WTC11 (cell line): ENCODE results near the gene TMEM151B. TPM values are rescaled to one million over a fixed set of nuclear protein-coding genes. Genes with fewer than 3 reads are reported as not detected.

Experiments used
- ATAC-seq: fragments of 200-7000 bp; cut with Tn5 transposase; 2 replicates; pipeline ENCODE4 v1.10.0; 2021; ENCODE audit warnings: mild to moderate bottlenecking, moderate library complexity
- Bru-seq: library from RNA; stranded (reverse); fragments of 400-500 nt; gene quantifications from one replicate; lab custom pipeline; 2021; lab: Mats Ljungman, UMichigan
- CTCF ChIA-PET: fragments of 300-600 bp; sonication (Branson Sonifier 250); formaldehyde crosslinking; loops from one replicate; lab custom pipeline; 2021; ENCODE audit warnings: antibody characterized with exemption; lab: Charles Lee
- POLR2A ChIA-PET: fragments of 350-600 bp; sonication (Branson Sonifier 250); formaldehyde crosslinking; loops from one replicate; lab custom pipeline; 2021; ENCODE audit warnings: antibody characterized with exemption; lab: Charles Lee
- DNase-seq: peaks from one replicate; pipeline ENCODE4 v3.0.0; 2021; ENCODE audit warnings: low spot score
- H3K27ac Mint-ChIP-seq: 2 replicates; pipeline ENCODE4 v1.8.0; 2021; ENCODE audit warnings: mixed read lengths
- H3K27me3 Mint-ChIP-seq: 2 replicates; pipeline ENCODE4 v1.8.0; 2021; ENCODE audit warnings: low read depth, mild to moderate bottlenecking, moderate library complexity, mixed read lengths
- H3K36me3 Mint-ChIP-seq: 2 replicates; pipeline ENCODE4 v1.8.0; 2021; ENCODE audit warnings: mixed read lengths
- H3K4me1 Mint-ChIP-seq: 2 replicates; pipeline ENCODE4 v1.8.0; 2022; ENCODE audit warnings: mixed read lengths
- H3K4me3 Mint-ChIP-seq: 2 replicates; pipeline ENCODE4 v1.8.0; 2021; ENCODE audit warnings: mild to moderate bottlenecking, moderate library complexity, mixed read lengths
- H3K9me3 Mint-ChIP-seq: 2 replicates; pipeline ENCODE4 v1.8.0; 2021; ENCODE audit warnings: mixed read lengths
- CREM ChIP-seq: sonication (generic); formaldehyde crosslinking; IDR thresholded peaks from 2 replicates; pipeline ENCODE4 v1.8.1; 2022; ENCODE audit warnings: mild to moderate bottlenecking, missing genetic modification reagents, moderate library complexity
- CTCF ChIP-seq: fragments of 200-600 bp; IDR thresholded peaks from 2 replicates; pipeline ENCODE4 v1.8.0; 2022; ENCODE audit warnings: antibody characterized with exemption
- FOXK1 ChIP-seq: sonication (generic); formaldehyde crosslinking; IDR thresholded peaks from 2 replicates; pipeline ENCODE4 v1.8.0; 2022; ENCODE audit warnings: mild to moderate bottlenecking, moderate library complexity, missing genetic modification reagents
- GABPB1 ChIP-seq: sonication (generic); formaldehyde crosslinking; IDR thresholded peaks from 2 replicates; pipeline ENCODE4 v1.8.1; 2023; ENCODE audit warnings: mild to moderate bottlenecking, missing genetic modification reagents
- JUN ChIP-seq: sonication (generic); formaldehyde crosslinking; IDR thresholded peaks from 2 replicates; pipeline ENCODE4 v1.8.0; 2023; ENCODE audit warnings: mild to moderate bottlenecking, missing genetic modification reagents
- KAT7 ChIP-seq: sonication (generic); formaldehyde crosslinking; IDR thresholded peaks from 2 replicates; pipeline ENCODE4 v1.8.1; 2023; ENCODE audit warnings: missing genetic modification reagents, mild to moderate bottlenecking, borderline replicate concordance
- ZBTB21 ChIP-seq: sonication (generic); formaldehyde crosslinking; IDR thresholded peaks from 2 replicates; pipeline ENCODE4 v1.8.1; 2023; ENCODE audit warnings: mild to moderate bottlenecking, missing genetic modification reagents, borderline replicate concordance
- ZNF121 ChIP-seq: sonication (generic); formaldehyde crosslinking; IDR thresholded peaks from 2 replicates; pipeline ENCODE4 v1.8.0; 2023; ENCODE audit warnings: missing genetic modification reagents
- ZNF281 ChIP-seq: sonication (generic); formaldehyde crosslinking; IDR thresholded peaks from 2 replicates; pipeline ENCODE4 v1.8.0; 2023; ENCODE audit warnings: mild to moderate bottlenecking, missing genetic modification reagents
- ZNF423 ChIP-seq: fragments of 250-450 bp; sonication (Bioruptor Pico); IDR thresholded peaks from 2 replicates; pipeline ENCODE4 v2.1.2; 2022; ENCODE audit warnings: mild to moderate bottlenecking, moderate library complexity
- long read RNA-seq, 3 experiments: library from RNA in 1 of 3; library from capped mRNA in 1 of 3; library from polyadenylated mRNA in 1 of 3; unstranded in 2 of 3; stranded (forward) in 1 of 3; transcript quantifications; one replicate each; pipeline ENCODE4 v2.0.0, GENCODE V29; 2021
- total RNA-seq: library from RNA; stranded (reverse); gene quantifications from 3 replicates; pipeline ENCODE4 v1.2.3, GENCODE V29; 2021
- TF ChIP-seq, protein P1 (sequence below): sonication (generic); formaldehyde crosslinking; IDR thresholded peaks from 2 replicates; pipeline ENCODE4 v1.8.1; 2022; ENCODE audit warnings: missing genetic modification reagents, borderline replicate concordance

TMEM151B gene
- total RNA-seq (5.5 to 5.6 TPM (median 5.5 TPM) in 3 replicates), Bru-seq, nascent RNA (percentile 42 among the genes with signal in this experiment)
- long read RNA-seq, experiment 1, full-length matches to known transcripts, result 4 of 19 reads
- long read RNA-seq, experiment 1, partial matches to known transcripts, result 11 of 19 reads
- long read RNA-seq, experiment 1, other reads (novel, unspliced or antisense), result 4 of 19 reads
- long read RNA-seq, experiment 2, full-length matches to known transcripts, result 1 of 9 reads
- long read RNA-seq, experiment 2, partial matches to known transcripts, result 8 of 9 reads
- long read RNA-seq, experiment 2, other reads (novel, unspliced or antisense), result 0 of 9 reads
- long read RNA-seq, experiment 3, result 0 reads

GRCh38 chr6:44269921-44270525 is at the start of gene TMEM151B:
Gene TMEM151B, plus strand, starts transcription at chr6:44270450. Its CDS starts 293 bp downstream, at chr6:44270743.
- DNase-seq, result peak; percentile 46
- H3K36me3 Mint-ChIP-seq, result no peaks in the 10 kb centered on the region
- H3K4me3 Mint-ChIP-seq, result peak within 1 kb of the TSS; percentile 72
- H3K27ac Mint-ChIP-seq, result no peak within 1 kb of the TSS
- no peak; the same call in 1 of the 2 replicates for ATAC-seq
- peaks cover 36% of the 10 kb centered on the region for H3K4me1 Mint-ChIP-seq
- peaks cover 34% of the 10 kb centered on the region for H3K27me3 Mint-ChIP-seq
- CTCF ChIA-PET, result interaction anchor here (0.7 to 6.3 kb wide), 14 partner anchors 13 to 200 kb away, joined by 3 to 109 read pairs (median 4); partner anchors contain the start of genes AARS2, CDC5L, SLC35B2 and SPATS1
- no peak for TF ChIP-seq JUN (CRISPR knock-in tag)
- TF ChIP-seq, protein P1, sequence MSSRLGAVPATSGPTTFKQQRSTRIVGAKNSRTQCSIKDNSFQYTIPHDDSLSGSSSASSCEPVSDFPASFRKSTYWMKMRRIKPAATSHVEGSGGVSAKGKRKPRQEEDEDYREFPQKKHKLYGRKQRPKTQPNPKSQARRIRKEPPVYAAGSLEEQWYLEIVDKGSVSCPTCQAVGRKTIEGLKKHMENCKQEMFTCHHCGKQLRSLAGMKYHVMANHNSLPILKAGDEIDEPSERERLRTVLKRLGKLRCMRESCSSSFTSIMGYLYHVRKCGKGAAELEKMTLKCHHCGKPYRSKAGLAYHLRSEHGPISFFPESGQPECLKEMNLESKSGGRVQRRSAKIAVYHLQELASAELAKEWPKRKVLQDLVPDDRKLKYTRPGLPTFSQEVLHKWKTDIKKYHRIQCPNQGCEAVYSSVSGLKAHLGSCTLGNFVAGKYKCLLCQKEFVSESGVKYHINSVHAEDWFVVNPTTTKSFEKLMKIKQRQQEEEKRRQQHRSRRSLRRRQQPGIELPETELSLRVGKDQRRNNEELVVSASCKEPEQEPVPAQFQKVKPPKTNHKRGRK, result no peak
- H3K9me3 Mint-ChIP-seq, result no peaks in the 10 kb centered on the region
- POLR2A ChIA-PET, result interaction anchor here (1.2 to 1.6 kb wide), 3 partner anchors 16 to 72 kb away, joined by 3 to 5 read pairs (median 3); partner anchors contain the start of gene SPATS1

- no peaks in the 10 kb centered on the region for H3K9me3 Mint-ChIP-seq
- POLR2A ChIA-PET, result interaction anchor here (0.9 to 5.7 kb wide), 2 partner anchors 20 to 25 kb away, joined by 3 to 63 read pairs; partner anchors contain the start of gene HSP90AB1
- H3K27me3 Mint-ChIP-seq, result no peaks in the 10 kb centered on the region
- CTCF ChIA-PET, result interaction anchor here (0.6 to 10.7 kb wide), 16 partner anchors 12 to 146 kb away, joined by 3 to 174 read pairs (median 4); no protein-coding TSS in a partner anchor
- H3K36me3 Mint-ChIP-seq, result no peaks in the 10 kb centered on the region
- H3K27ac Mint-ChIP-seq, result peak overlapping the region; percentile 95
- no peak for TF ChIP-seq CREM (CRISPR knock-in tag)
- TF ChIP-seq ZNF121 (CRISPR knock-in tag), result peak; percentile 90
- TF ChIP-seq, all 79 proteins: peak for 1
- H3K4me3 Mint-ChIP-seq, result no peak overlapping the region; the same call in 1 of the 2 replicates
- ATAC-seq, result no peak
- H3K4me1 Mint-ChIP-seq, result peaks cover 69% of the 10 kb centered on the region
- DNase-seq, result no peak
Observed at GRCh38 chr6:44220913-44221290, 49.3 kb upstream of the TMEM151B start.

GRCh38 chr6:44221291-44221960 is 48.8 kb upstream of the TMEM151B start:
- Mint-ChIP-seq H3K9me3 (no peaks in the 10 kb centered on the region), H3K27me3 (no peaks in the 10 kb centered on the region), H3K4me3 (no peak overlapping the region; the same call in none of the 2 replicates), H3K27ac (peak overlapping the region; percentile 95), H3K36me3 (no peaks in the 10 kb centered on the region), H3K4me1 (peaks cover 69% of the 10 kb centered on the region)
- ChIA-PET CTCF (interaction anchor here (0.6 to 10.7 kb wide), 19 partner anchors 13 to 159 kb away, joined by 3 to 174 read pairs (median 4); partner anchors contain the start of gene TMEM151B), POLR2A (interaction anchor here (0.9 to 5.7 kb wide), 3 partner anchors 21 to 65 kb away, joined by 3 to 63 read pairs (median 3); partner anchors contain the start of gene HSP90AB1)
- ATAC-seq (peak; percentile 5), DNase-seq (peak; percentile 70)
- TF ChIP-seq CTCF (peak; percentile 45; the same call in 1 of the 2 replicates), GABPB1 (CRISPR knock-in tag) (peak; percentile 35; the same call in 1 of the 2 replicates), ZBTB21 (CRISPR knock-in tag) (no peak), ZNF423 (CRISPR knock-in tag) (peak; percentile 75), KAT7 (no peak), FOXK1 (0 out of 2 replicates have a peak, but pooled peaks have one; percentile 14)

DNA sequence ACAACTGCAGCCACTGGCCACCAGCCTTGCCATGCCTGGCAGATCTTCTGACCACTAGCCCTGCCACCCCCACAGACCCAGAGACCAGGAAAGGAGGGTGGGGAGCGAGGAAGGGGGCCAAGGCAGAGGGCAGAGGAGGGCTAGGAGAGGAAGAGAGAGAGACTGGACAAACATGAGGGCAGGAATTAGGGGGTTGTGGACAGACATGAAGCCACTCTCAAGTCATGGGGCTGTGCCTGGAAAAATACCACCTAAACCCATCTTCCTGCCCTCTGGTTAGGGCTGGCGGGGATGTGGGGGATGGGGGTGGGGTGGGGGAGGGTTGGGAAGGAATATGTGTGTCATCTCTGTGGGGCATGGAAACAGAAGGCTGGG is 48.3 kb upstream of the TMEM151B start:
- Mint-ChIP-seq H3K4me3 (no peak overlapping the region; the same call in 1 of the 2 replicates), H3K4me1 (peaks cover 69% of the 10 kb centered on the region), H3K27me3 (no peaks in the 10 kb centered on the region), H3K27ac (peak overlapping the region; percentile 53; the same call in 1 of the 2 replicates), H3K9me3 (no peaks in the 10 kb centered on the region), H3K36me3 (no peaks in the 10 kb centered on the region)
- ChIA-PET CTCF (interaction anchor here (0.6 to 10.7 kb wide), 24 partner anchors 13 to 159 kb away, joined by 3 to 174 read pairs (median 5); partner anchors contain the start of genes HSP90AB1, SLC35B2 and TMEM151B), POLR2A (interaction anchor here (0.9 to 5.7 kb wide), 3 partner anchors 22 to 66 kb away, joined by 3 to 63 read pairs (median 3); partner anchors contain the start of gene HSP90AB1)
- no peak for TF ChIP-seq ZNF281 (CRISPR knock-in tag)
- 0 out of 2 replicates have a peak, but pooled peaks have one; percentile 6 for TF ChIP-seq CTCF
- DNase-seq, result no peak
- ATAC-seq, result no peak
